Right lobe of liver (tissue), 4 donors: Measurements from ENCODE around the gene CNOT2.

ENCODE experiments used
- POLR2A ChIP-seq: fragments of 450-650 bp; IDR thresholded peaks from one replicate; pipeline ENCODE4 v1.6.1; 2017; ENCODE audit warnings: antibody characterized with exemption, mild to moderate bottlenecking
- TF ChIP-seq, protein P1 (sequence below), 4 donors: fragments of 200-600 bp in 3 of 4; fragments of 450-650 bp in 1 of 4; IDR thresholded peaks; one replicate each; pipeline versions ENCODE4 v1.5.1 to v1.8.0; 2016 to 2022; ENCODE audit warnings: antibody characterized with exemption in 4 of 4, mild to moderate bottlenecking in 2 of 4
- donor health status: DM: no; HTN: no; CAD: no.
- donor health status: DM: no; HTN: no; CAD: no.
- donor health status: DM: no; HTN: yes; CAD: no.

DNA sequence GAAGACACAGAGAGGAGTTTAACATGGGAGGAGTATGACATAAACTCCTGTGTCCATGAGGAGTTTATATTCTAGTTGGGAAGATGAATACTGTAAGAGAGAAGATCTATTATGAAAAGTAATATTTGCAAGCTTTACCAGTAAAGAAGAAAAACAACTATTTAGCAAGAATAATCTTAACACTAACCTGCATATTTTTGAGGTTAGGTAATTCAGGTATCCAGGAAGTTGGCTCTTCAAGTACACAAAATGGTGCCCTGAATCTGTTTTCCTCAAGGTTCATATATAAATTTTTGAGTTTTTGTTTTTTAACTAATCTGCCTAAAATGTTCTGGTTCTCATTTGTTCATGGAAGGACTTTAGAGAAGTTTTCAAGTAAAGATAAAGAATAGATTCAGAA, 89.0 kb downstream of the CNOT2 start:
- TF ChIP-seq, protein P1, sequence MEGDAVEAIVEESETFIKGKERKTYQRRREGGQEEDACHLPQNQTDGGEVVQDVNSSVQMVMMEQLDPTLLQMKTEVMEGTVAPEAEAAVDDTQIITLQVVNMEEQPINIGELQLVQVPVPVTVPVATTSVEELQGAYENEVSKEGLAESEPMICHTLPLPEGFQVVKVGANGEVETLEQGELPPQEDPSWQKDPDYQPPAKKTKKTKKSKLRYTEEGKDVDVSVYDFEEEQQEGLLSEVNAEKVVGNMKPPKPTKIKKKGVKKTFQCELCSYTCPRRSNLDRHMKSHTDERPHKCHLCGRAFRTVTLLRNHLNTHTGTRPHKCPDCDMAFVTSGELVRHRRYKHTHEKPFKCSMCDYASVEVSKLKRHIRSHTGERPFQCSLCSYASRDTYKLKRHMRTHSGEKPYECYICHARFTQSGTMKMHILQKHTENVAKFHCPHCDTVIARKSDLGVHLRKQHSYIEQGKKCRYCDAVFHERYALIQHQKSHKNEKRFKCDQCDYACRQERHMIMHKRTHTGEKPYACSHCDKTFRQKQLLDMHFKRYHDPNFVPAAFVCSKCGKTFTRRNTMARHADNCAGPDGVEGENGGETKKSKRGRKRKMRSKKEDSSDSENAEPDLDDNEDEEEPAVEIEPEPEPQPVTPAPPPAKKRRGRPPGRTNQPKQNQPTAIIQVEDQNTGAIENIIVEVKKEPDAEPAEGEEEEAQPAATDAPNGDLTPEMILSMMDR (IDR thresholded peaks at IDR 0.05), result no peak
- no peak for TF ChIP-seq POLR2A
